Astrocyte of the cerebellum (primary cell): Measurements from ENCODE around the gene SIGLEC11.
A peak's percentile ranks its signal among the peaks of the same experiment; 100 is the strongest.
"Not testable (repeated sequence)": the region's sequence is repeated elsewhere in the genome, so short reads cannot be mapped to it uniquely, and the experiment has no call there.

Source experiments
- DNase-seq: peaks from one replicate; pipeline ENCODE4 v3.0.0-alpha.2; 2011; ENCODE audit warnings: low read depth
- H3K4me3 ChIP-seq: 2 replicates; pipeline ENCODE4 v1.5.1; 2011; ENCODE audit warnings: mild to moderate bottlenecking, low read depth, low read length, moderate library complexity
- CTCF ChIP-seq: IDR thresholded peaks from 2 replicates; pipeline ENCODE4 v1.5.1; 2012; ENCODE audit warnings: low read length, low read depth, moderate library complexity, mild to moderate bottlenecking; ENCODE audit errors: missing control alignments
- in situ Hi-C: cut with HindIII; loops from 2 replicates; pipeline ENCODE4 v1.10.0; 2017; ENCODE audit warnings: low sequenced_read_pairs

The SIGLEC11 gene

GRCh38 chr19:49927526-49928264 lies 33.3 kb downstream of the SIGLEC11 start:
- H3K4me3 ChIP-seq = peak overlapping the region; percentile 65
- DNase-seq = no peak
- in situ Hi-C loops = no loop called here
- no peak for TF ChIP-seq CTCF

- no peak overlapping the region for H3K4me3 ChIP-seq
- in situ Hi-C loops = no loop called here
- TF ChIP-seq CTCF = no peak
- no peak for DNase-seq
Measured at GRCh38 chr19:49926515-49926914, 34.5 kb downstream of the SIGLEC11 start.

GRCh38 chr19:49925486-49925885 lies 35.5 kb downstream of the SIGLEC11 start:
- no peak for DNase-seq
- in situ Hi-C loops = no loop called here
- no peak overlapping the region for H3K4me3 ChIP-seq
- TF ChIP-seq CTCF = no peak

GRCh38 chr19:49924881-49925210 lies 36.1 kb downstream of the SIGLEC11 start:
- H3K4me3 ChIP-seq, DNase-seq, in situ Hi-C loops: not testable (repeated sequence)

GRCh38 chr19:49924004-49924880 lies 36.7 kb downstream of the SIGLEC11 start:
- no peak for DNase-seq
- TF ChIP-seq CTCF = no peak
- no peak overlapping the region for H3K4me3 ChIP-seq
- in situ Hi-C loops = no loop called here

GRCh38 chr19:49923055-49924003 lies 37.6 kb downstream of the SIGLEC11 start:
- no peak for DNase-seq
- no peak for TF ChIP-seq CTCF
- in situ Hi-C loops = no loop called here
- H3K4me3 ChIP-seq = no peak overlapping the region
